MM.1S (cell line): ENCODE data around the gene POLR3C.

Experiments used
- DNase-seq: peaks from one replicate; pipeline ENCODE4 v3.0.0-alpha.2; 2015
- H2AFZ ChIP-seq: fragments of 300-600 bp; sonication (generic); 2 replicates; pipeline ENCODE4 v1.6.0; 2016; ENCODE audit warnings: antibody characterized with exemption, low read length
- H3F3A ChIP-seq: fragments of 300-600 bp; sonication (generic); 2 replicates; pipeline ENCODE4 v1.6.1; 2016; ENCODE audit warnings: mild to moderate bottlenecking, antibody characterized with exemption, low read length, moderate library complexity, mixed read lengths; ENCODE audit not compliant: insufficient read depth
- H3K27ac ChIP-seq: fragments of 300-600 bp; sonication (generic); 2 replicates; pipeline ENCODE4 v1.5.1; 2016; ENCODE audit warnings: mild to moderate bottlenecking, low read length
- H3K27me3 ChIP-seq: fragments of 300-600 bp; sonication (generic); replicated peaks from 2 replicates; pipeline ENCODE4 v1.6.0; 2016; ENCODE audit warnings: low read length; ENCODE audit not compliant: insufficient read depth
- H3K36me3 ChIP-seq: fragments of 300-600 bp; sonication (generic); replicated peaks from 2 replicates; pipeline ENCODE4 v1.6.1; 2016; ENCODE audit warnings: mild to moderate bottlenecking, low read length, mixed read lengths; ENCODE audit not compliant: insufficient read depth
- H3K4me1 ChIP-seq: fragments of 300-600 bp; sonication (generic); 2 replicates; pipeline ENCODE4 v1.6.1; 2016; ENCODE audit warnings: low read length, mixed read lengths
- H3K4me2 ChIP-seq: fragments of 300-600 bp; sonication (generic); 2 replicates; pipeline ENCODE4 v1.6.0; 2016; ENCODE audit warnings: low read depth, low read length
- H3K4me3 ChIP-seq: fragments of 300-600 bp; sonication (generic); 2 replicates; pipeline ENCODE4 v1.5.1; 2016; ENCODE audit warnings: low read length, mixed read lengths
- H3K79me2 ChIP-seq: fragments of 300-600 bp; sonication (generic); 2 replicates; pipeline ENCODE4 v1.6.1; 2016; ENCODE audit warnings: mixed run types, low read length, mixed read lengths
- H3K9ac ChIP-seq: fragments of 300-600 bp; sonication (generic); 2 replicates; pipeline ENCODE4 v1.6.1; 2016; ENCODE audit warnings: low read length, mixed read lengths
- H3K9me2 ChIP-seq: fragments of 300-600 bp; sonication (generic); replicated peaks from 2 replicates; pipeline ENCODE4 v1.6.1; 2016; ENCODE audit warnings: mild to moderate bottlenecking, low read length, mixed read lengths; ENCODE audit not compliant: insufficient read depth
- H3K9me3 ChIP-seq: fragments of 300-600 bp; sonication (generic); replicated peaks from 2 replicates; pipeline ENCODE4 v1.6.1; 2016; ENCODE audit warnings: mild to moderate bottlenecking, low read length, mixed read lengths; ENCODE audit not compliant: insufficient read depth
- H4K20me1 ChIP-seq: fragments of 300-600 bp; sonication (generic); 2 replicates; pipeline ENCODE4 v1.6.1; 2016; ENCODE audit warnings: mild to moderate bottlenecking, low read length, moderate library complexity, mixed read lengths; ENCODE audit not compliant: insufficient read depth
- CTCF ChIP-seq: fragments of 300-600 bp; sonication (generic); IDR thresholded peaks from 2 replicates; pipeline ENCODE4 v1.5.1; 2016; ENCODE audit warnings: antibody characterized with exemption, low read length, mixed read lengths
- EZH2 ChIP-seq: fragments of 300-600 bp; sonication (generic); optimal IDR thresholded peaks from 2 replicates; pipeline ENCODE3; 2017; ENCODE audit warnings: low read depth, mild to moderate bottlenecking, antibody characterized with exemption, low read length, mixed read lengths
- EZH2phosphoT487 ChIP-seq: fragments of 300-600 bp; sonication (generic); IDR thresholded peaks from 2 replicates; pipeline ENCODE4 v1.6.1; 2018; ENCODE audit warnings: antibody characterized with exemption, low read length

POLR3C gene

GRCh38 chr1:145892486-145893087 lies 68.6 kb downstream of the POLR3C start:
- H3K4me1 ChIP-seq = no peaks in the 10 kb centered on the region
- no peak overlapping the region for H3K4me2 ChIP-seq
- H3K9me2 ChIP-seq = no peaks in the 10 kb centered on the region
- H2AFZ ChIP-seq = no peak overlapping the region
- no peaks in the 10 kb centered on the region for H3F3A ChIP-seq
- DNase-seq = no peak
- H4K20me1 ChIP-seq = no peaks in the 10 kb centered on the region
- no peak overlapping the region for H3K4me3 ChIP-seq
- H3K79me2 ChIP-seq = no peaks in the 10 kb centered on the region
- H3K36me3 ChIP-seq = no peaks in the 10 kb centered on the region
- no peaks in the 10 kb centered on the region for H3K27me3 ChIP-seq
- H3K27ac ChIP-seq = no peak overlapping the region
- no peaks in the 10 kb centered on the region for H3K9me3 ChIP-seq
- no peak overlapping the region for H3K9ac ChIP-seq
- no peak for TF ChIP-seq CTCF
- no peak for TF ChIP-seq EZH2phosphoT487
- TF ChIP-seq EZH2 = no peak

GRCh38 chr1:145893306-145894055 lies 69.5 kb downstream of the POLR3C start:
- H2AFZ ChIP-seq = no peak overlapping the region
- H3K9me3 ChIP-seq = no peaks in the 10 kb centered on the region
- TF ChIP-seq EZH2phosphoT487 (no peak), CTCF (no peak), EZH2 (no peak)
- no peaks in the 10 kb centered on the region for H3K4me1 ChIP-seq
- H3K4me2 ChIP-seq = no peak overlapping the region
- no peak overlapping the region for H3K4me3 ChIP-seq
- H3K27me3 ChIP-seq = no peaks in the 10 kb centered on the region
- no peaks in the 10 kb centered on the region for H3K9me2 ChIP-seq
- no peaks in the 10 kb centered on the region for H3K79me2 ChIP-seq
- no peak overlapping the region for H3K27ac ChIP-seq
- DNase-seq = no peak
- H4K20me1 ChIP-seq = no peaks in the 10 kb centered on the region
- H3K9ac ChIP-seq = no peak overlapping the region
- H3F3A ChIP-seq = no peaks in the 10 kb centered on the region
- H3K36me3 ChIP-seq = no peaks in the 10 kb centered on the region
